Loucy (cell line): ENCODE data around the gene SPATA2L.

Experiments
- CTCF ChIP-seq: fragments of 200-600 bp; sonication (generic); conservative IDR thresholded peaks from 2 replicates; pipeline ENCODE4 v1.5.1; 2014; ENCODE audit warnings: mild to moderate bottlenecking, antibody characterized with exemption, low read length
- EZH2phosphoT487 ChIP-seq: fragments of 200-600 bp; IDR thresholded peaks from 2 replicates; pipeline ENCODE4 v1.6.1; 2018; ENCODE audit warnings: antibody characterized with exemption, mild to moderate bottlenecking, moderate library complexity, borderline replicate concordance

GRCh38 chr16:89704281-89704680 is 2.8 kb upstream of the SPATA2L start:
- TF ChIP-seq CTCF: no peak
- no peak for TF ChIP-seq EZH2phosphoT487
